Hepatic stellate cell (primary cell): ENCODE data around the gene CIRBP.
A peak's percentile ranks its signal among the peaks of the same experiment; 100 is the strongest.
"Not testable (repeated sequence)": the region's sequence is repeated elsewhere in the genome, so short reads cannot be mapped to it uniquely, and the experiment has no call there.

ENCODE experiments used
- DNase-seq: peaks from one replicate; pipeline ENCODE4 v3.0.0; 2011; ENCODE audit warnings: low spot score

Gene CIRBP

GRCh38 chr19:1244693-1245451 is 24.3 kb upstream of the CIRBP start:
- no peak for DNase-seq

GRCh38 chr19:1245494-1246264 is 23.5 kb upstream of the CIRBP start:
- no peak for DNase-seq

DNA sequence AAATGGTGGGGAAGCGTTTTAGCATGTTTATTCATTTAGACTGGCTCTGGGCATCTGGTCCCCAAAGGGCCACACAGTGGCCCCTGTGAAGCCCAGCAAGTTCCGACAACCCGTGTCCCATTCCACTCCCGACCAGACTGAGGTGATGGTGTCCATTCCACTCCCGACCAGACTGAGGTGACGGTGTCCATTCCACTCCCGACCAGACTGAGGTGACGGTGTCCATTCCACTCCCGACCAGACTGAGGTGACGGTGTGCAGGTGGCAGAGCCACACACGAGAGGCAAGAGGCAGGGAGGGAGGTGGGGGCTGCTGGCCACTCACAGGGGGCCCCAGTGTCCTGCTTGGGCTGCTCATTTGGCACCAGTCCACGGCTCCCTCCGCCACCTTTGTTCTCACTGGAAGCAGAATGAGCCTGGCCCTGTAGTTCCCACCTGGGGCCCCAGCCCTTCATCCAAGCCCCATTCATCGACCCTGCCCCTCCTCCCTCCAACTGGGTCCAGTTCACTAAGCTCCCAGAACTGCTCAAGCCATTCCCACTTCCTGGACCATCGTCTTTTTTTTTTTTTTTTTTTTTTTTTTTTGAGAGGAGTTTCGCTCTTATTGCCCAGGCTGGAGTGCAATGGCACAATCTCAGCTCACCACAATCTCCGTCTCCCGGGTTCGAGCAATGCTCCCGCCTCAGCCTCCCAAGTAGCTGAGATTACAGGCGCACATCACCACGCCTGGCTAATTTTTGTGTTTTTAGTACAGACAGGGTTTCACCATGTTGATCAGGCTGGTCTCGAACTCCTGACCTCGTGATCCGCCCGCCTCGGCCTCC is 22.7 kb upstream of the CIRBP start:
- not testable (repeated sequence) for DNase-seq

GRCh38 chr19:1247748-1248138 is 21.4 kb upstream of the CIRBP start:
- no peak for DNase-seq

DNA sequence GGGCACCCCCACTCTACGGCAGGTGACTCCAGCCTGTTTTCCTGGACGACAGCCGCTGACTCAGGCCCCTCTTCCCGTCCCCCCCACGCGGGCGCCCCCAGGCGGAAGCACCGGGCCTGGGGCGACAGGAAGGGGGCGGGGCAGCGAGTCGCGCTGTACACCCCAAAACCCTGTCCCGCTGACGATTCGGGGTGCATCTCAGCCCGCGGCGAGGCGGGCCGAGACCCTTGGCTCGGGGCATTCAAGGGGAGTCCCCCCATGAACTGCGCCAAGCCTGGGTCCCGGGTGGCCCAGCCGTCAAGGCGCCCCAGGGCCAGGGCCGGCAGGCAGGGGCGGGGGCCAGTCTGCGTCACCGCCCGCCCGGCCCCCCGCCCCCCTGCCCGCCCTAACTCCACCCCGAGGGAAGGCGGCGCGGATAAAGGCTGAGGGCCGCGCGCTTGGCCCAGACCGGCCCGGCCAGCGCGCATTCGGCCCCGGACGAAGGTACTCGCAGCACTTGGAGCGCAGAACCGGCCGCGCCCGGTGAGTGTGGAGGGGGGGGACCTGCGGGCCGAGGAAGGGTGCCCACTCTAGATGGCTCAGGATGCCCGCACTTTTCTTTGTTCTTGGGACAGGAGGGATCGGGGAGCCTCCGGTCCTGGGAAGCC is 20.9 kb upstream of the CIRBP start, which contains the start of gene MIDN:
Gene MIDN, plus strand, starts transcription at position 445 of the 647 bp plus-strand sequence. CDS start 1,714 bp downstream, outside the sequence.
- peak; percentile 87 for DNase-seq

DNA sequence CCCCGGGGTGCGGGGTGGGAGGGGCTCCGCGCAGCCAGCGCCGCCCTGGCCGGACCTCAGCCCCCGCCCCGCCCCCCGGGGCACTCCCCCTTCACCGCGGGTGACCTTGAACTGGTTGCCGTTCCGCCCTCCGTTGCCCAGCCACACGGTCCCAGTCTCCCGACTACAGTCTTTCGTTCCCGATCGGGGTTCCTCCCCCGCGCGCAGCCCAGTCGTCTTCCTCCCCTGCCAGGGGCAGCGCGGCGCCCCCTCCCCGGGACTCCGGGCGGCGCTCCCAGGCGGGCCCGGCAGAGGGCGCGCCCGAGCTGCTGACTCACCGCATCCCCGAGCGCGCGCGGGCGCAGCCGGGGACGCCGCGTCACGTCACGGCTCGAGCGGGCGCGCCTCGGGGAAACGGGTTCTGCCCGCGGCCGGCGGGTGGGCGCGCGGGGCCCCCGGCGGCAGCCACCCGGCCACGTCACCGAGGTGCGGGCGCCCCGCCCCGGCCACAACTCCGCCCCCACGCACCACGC is 20.3 kb upstream of the CIRBP start:
- peak; percentile 81 for DNase-seq

DNA sequence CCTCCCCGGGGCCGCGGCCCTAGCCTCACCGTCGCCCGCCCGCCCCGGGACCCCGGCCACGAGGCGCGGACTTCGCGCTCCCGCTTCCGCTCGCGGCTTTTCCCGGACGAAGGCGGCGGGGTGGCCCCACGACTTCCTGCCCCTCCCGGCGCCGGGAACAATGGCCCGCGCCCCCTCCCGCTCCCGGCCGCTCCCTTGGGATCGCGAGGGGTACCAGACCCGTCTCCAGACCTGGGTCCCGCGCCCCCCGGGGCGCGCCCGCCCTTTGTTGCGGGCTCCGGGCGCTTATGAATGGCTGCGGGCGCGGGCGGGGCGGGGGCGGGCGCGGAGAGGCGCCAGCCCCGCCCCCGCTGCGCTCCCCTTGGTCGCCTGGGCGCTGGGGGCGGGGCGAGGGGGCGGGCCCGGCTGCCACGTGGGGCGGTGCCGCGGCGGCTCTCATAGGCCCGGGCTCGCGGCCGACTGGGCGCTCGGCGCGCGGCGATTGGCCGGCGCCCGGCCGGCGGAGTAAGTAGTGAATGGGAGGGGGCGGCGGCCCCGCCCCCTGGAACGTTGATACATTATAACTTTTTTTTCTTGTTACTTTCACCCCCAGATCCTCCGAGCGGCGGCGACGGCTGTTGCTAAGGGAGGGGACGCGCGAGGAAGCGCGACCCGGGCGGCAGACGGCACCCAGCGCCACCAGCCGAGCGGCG is 19.7 kb upstream of the CIRBP start:
- peak; percentile 90 for DNase-seq

DNA sequence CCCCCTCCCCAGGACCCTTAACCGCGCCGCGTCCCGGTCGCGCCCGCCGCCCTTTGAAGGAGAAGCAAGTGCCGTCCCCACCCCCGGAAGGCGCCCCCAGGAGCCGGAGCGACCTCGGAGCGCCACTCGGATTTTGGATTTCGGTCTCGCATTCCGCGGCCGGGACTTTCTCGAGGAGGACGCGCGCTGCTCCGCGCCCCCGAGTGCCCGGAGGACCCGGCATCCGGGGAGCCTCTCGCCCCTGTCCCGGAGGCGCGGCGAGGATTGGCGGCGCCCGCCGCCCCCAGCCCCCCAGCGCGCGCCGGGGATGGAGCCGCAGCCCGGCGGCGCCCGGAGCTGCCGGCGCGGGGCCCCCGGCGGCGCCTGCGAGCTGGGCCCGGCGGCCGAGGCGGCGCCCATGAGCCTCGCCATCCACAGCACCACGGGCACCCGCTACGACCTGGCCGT is 19.1 kb upstream of the CIRBP start:
- DNase-seq = no peak

DNA sequence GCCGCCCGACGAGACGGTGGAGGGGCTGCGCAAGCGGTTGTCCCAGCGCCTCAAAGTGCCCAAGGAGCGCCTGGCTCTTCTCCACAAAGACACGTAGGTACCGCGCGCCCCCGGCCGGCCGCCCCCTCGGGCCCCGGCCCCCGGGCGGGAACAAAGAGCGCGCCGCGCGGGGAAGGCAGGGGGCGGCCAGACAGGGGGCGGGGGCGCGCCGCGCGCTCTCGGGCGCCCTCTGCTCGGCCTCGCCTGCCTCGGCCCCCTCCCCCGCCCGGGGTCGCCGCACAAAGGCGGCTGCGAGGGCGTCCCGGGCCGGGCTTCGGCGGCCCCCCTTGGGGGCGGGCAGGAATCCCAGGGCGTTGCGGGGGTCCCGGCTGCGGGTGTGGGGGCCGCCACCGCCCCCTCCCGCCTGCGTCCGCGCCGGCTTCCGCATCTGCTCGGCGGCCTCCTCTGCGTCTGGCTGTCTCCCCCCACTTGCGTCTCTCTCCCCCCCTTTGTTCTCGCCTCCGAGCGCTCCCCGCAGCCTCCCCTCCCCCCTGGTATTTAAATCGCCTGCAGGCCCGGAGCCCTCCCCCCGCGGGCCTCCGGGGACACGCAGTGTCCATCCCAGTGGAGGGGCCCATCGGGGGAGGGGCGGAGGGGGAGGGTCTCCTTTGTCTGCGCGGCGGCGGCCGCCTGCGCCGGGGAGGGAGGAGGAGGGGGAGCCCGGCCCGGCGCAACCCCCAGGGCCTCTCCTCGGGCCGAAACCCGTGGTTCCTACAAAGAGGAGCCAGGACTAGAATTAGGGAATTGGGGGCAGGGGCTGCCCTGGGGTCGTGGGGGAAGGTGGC is 18.5 kb upstream of the CIRBP start:
- DNase-seq = peak; percentile 41

GRCh38 chr19:1251330-1252220 is 17.6 kb upstream of the CIRBP start:
- peak; percentile 57 for DNase-seq

GRCh38 chr19:1252221-1252820 is 16.8 kb upstream of the CIRBP start:
- DNase-seq = peak; percentile 81

DNA sequence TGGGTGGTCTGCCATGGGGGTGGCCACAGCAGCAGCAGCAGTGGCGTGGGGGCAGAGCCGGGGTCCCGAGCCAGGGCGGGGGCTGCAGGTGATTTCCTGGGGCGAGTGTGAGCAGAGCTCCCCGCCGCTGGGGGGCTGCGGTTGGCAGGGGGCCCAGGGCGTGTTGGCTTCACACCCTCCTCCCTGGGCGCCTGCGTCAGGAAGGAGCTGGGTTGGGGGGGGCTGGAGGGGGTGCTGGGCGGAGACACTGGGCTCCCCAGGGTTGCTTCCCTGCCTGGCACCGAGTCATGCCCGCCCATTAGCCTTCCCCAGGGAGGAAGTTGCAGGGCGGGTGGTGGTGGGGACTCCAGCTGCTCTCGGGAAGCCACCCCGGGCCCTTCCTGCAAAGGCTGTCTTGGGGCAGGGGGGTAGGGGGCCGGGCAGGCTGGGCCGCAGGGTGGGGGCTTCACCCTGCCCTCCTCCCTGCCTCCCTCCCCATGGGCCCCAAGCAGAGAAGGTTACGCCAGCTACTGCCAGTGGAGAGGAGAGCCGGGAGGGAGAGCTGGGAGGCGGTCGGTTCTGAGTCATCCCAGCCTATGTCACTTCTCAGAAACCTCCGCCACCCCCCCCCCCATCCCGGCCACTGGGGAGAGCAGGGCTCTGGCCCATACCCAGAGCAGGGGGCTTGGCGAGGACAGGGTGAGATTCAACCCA is 16.2 kb upstream of the CIRBP start:
- peak; percentile 90 for DNase-seq

DNA sequence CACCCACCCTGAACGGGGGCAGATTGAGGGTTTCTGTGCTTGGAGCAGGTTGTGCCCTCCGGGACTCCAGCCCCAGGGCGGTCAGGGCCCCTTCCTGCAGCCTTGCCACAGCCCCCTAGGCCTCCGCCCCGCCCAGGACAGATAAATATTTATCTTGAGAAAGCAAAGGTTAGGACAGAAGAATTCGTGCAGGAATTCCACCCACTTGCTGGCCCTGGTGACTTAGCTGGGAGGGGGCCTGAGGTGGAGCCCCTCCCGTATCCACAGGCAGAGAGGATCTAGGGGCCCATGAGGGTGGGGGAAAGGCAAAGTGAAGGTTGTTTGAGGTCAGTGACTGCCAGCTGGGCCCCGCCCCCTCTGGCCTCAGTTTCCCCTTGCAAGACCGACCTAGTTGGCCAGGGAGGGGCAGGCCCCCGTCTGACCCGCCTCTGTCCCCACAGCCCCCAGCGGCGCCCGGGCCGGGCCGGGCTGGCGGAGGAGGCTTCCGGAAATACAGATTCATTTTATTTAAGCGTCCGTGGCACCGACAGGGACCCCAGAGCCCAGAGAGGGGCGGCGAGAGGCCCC is 15.5 kb upstream of the CIRBP start:
- DNase-seq = no peak

- peak; percentile 63 for DNase-seq
Measured at GRCh38 chr19:1254081-1254527, 15.0 kb upstream of the CIRBP start.

GRCh38 chr19:1254530-1255185 is 14.5 kb upstream of the CIRBP start:
- DNase-seq = no peak

DNA sequence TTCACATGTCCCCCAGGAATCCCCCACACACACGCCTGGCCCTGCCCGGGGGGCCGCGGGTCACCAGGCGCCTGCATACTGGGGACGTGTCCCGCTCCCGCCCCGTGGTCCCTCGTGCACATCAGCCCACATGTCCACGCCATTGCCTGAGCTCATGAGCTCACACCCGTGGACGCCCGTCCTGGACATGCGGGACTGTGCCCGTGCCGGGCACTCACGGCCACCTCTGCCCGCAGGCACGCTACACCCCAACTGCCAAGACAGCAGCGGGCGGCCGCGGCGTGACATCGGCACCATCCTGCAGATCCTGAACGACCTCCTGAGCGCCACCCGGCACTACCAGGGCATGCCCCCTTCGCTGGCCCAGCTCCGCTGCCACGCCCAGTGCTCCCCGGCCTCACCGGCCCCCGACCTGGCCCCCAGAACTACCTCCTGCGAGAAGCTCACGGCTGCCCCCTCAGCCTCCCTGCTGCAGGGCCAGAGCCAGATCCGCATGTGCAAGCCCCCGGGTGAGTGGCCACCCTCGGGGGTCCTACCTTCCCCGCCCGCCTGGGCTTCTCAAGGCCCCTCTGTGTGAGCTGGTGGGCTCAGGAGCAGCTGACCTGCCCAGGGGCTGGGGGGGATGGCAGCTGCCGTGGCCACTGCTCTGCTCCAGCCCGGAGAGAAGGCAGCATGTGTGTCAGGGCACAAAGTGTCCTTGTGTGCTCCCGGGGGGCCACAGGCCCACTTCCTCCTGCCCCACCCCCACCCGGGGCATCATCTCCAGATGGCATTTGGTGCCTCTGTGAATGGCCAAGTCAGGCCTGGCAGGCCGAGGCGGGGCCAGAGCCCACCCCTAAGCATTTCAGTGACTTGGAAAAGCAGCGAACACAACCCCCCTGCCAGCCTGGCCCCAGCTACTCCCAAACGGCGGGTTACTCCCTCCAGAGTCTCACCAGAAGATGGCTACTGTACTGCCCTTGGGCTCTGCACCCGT is 13.7 kb upstream of the CIRBP start:
- no peak for DNase-seq
